WTC11 (cell line): ENCODE results near the gene WNT11.

ENCODE experiments used
- ATF2 ChIP-seq: sonication (generic); formaldehyde crosslinking; IDR thresholded peaks from 2 replicates; pipeline ENCODE4 v1.8.1; 2022; ENCODE audit warnings: low read depth, missing genetic modification reagents, borderline replicate concordance
- CTCF ChIP-seq: fragments of 200-600 bp; IDR thresholded peaks from 2 replicates; pipeline ENCODE4 v1.8.0; 2022; ENCODE audit warnings: antibody characterized with exemption
- TP53 ChIP-seq: sonication (generic); formaldehyde crosslinking; IDR thresholded peaks from 2 replicates; pipeline ENCODE4 v1.8.1; 2023; ENCODE audit warnings: mild to moderate bottlenecking, missing genetic modification reagents

GRCh38 chr11:76224461-76225121, 18.3 kb upstream of the WNT11 start:
- no peak for TF ChIP-seq CTCF
- no peak for TF ChIP-seq TP53
- no peak for TF ChIP-seq ATF2 (CRISPR knock-in tag)
